ENCODE data around the gene LRSAM1.

Gene LRSAM1

GRCh38 chr9:127473932-127474331 is 22.6 kb downstream of the LRSAM1 start:
- TF ChIP-seq Cebpa-rat (IDR thresholded peaks at IDR 0.05), result no peak
- H3K4me1 ChIP-seq, result no peaks in the 10 kb centered on the region
- H3K9ac ChIP-seq, result no peak overlapping the region
- no peaks in the 10 kb centered on the region for H3K27me3 ChIP-seq
- no peaks in the 10 kb centered on the region for H3K9me3 ChIP-seq
- no peak overlapping the region for H3K4me3 ChIP-seq
- H4K20me1 ChIP-seq, result no peaks in the 10 kb centered on the region
- H3K27ac ChIP-seq, result no peak overlapping the region
- H3K36me3 ChIP-seq, result peaks cover 34% of the 10 kb centered on the region; the same call in 1 of the 2 replicates
- no peak overlapping the region for H3K4me2 ChIP-seq

- no peaks in the 10 kb centered on the region for H3K9me3 ChIP-seq
- no peak overlapping the region for H3K4me3 ChIP-seq
- no peaks in the 10 kb centered on the region for H3K27me3 ChIP-seq
- H3K27ac ChIP-seq, result no peak overlapping the region
- H4K20me1 ChIP-seq, result no peaks in the 10 kb centered on the region
- H3K4me2 ChIP-seq, result no peak overlapping the region
- peaks cover 41% of the 10 kb centered on the region for H3K36me3 ChIP-seq
- no peak overlapping the region for H3K9ac ChIP-seq
- no peak for TF ChIP-seq Cebpa-rat (IDR thresholded peaks at IDR 0.05)
- H3K4me1 ChIP-seq, result no peaks in the 10 kb centered on the region
These were observed 23.3 kb downstream of the LRSAM1 start for GRCh38 chr9:127474592-127474991.

GRCh38 chr9:127479507-127480081 is 28.3 kb downstream of the LRSAM1 start:
- Histone ChIP-seq H3K4me3 (no peak overlapping the region), H3K27me3 (no peaks in the 10 kb centered on the region), H3K4me1 (no peaks in the 10 kb centered on the region), H3K36me3 (peaks cover 56% of the 10 kb centered on the region), H3K9ac (no peak overlapping the region), H3K9me3 (no peaks in the 10 kb centered on the region), H3K4me2 (no peak overlapping the region), H3K27ac (no peak overlapping the region), H4K20me1 (no peaks in the 10 kb centered on the region)
- no peak for TF ChIP-seq Cebpa-rat (IDR thresholded peaks at IDR 0.05)

- peaks cover 64% of the 10 kb centered on the region for H3K36me3 ChIP-seq
- H3K4me1 ChIP-seq, result no peaks in the 10 kb centered on the region
These were observed 31.4 kb downstream of the LRSAM1 start for GRCh38 chr9:127482662-127483061.

GRCh38 chr9:127485995-127486394 is 34.7 kb downstream of the LRSAM1 start:
- Histone ChIP-seq H3K4me1 (no peaks in the 10 kb centered on the region), H3K4me3 (no peak overlapping the region), H3K9me3 (no peaks in the 10 kb centered on the region), H3K27me3 (no peaks in the 10 kb centered on the region), H3K27ac (no peak overlapping the region), H4K20me1 (no peaks in the 10 kb centered on the region), H3K9ac (no peak overlapping the region), H3K36me3 (peaks cover 55% of the 10 kb centered on the region), H3K4me2 (no peak overlapping the region)
- TF ChIP-seq Cebpa-rat (IDR thresholded peaks at IDR 0.05), result peak; percentile 27; the same call in 1 of the 2 replicates

More at GRCh38 chr9:127482662-127483061, 31.4 kb downstream of the LRSAM1 start:
- no peak for TF ChIP-seq Cebpa-rat (IDR thresholded peaks at IDR 0.05)
- H3K27me3 ChIP-seq, result no peaks in the 10 kb centered on the region
- H3K4me3 ChIP-seq, result no peak overlapping the region
- no peaks in the 10 kb centered on the region for H3K9me3 ChIP-seq
- H3K4me2 ChIP-seq, result no peak overlapping the region
- no peak overlapping the region for H3K9ac ChIP-seq
- H4K20me1 ChIP-seq, result no peaks in the 10 kb centered on the region
- H3K27ac ChIP-seq, result no peak overlapping the region

GRCh38 chr9:127488946-127489345 is 37.6 kb downstream of the LRSAM1 start:
- H3K36me3 ChIP-seq, result peaks cover 50% of the 10 kb centered on the region
- no peaks in the 10 kb centered on the region for H3K9me3 ChIP-seq
- no peak for TF ChIP-seq Cebpa-rat (IDR thresholded peaks at IDR 0.05)
- H3K4me1 ChIP-seq, result no peaks in the 10 kb centered on the region
- H4K20me1 ChIP-seq, result no peaks in the 10 kb centered on the region
- no peak overlapping the region for H3K9ac ChIP-seq
- no peak overlapping the region for H3K4me2 ChIP-seq
- no peak overlapping the region for H3K4me3 ChIP-seq
- H3K27ac ChIP-seq, result no peak overlapping the region
- no peaks in the 10 kb centered on the region for H3K27me3 ChIP-seq

GRCh38 chr9:127489471-127490115 is 38.3 kb downstream of the LRSAM1 start:
- no peak overlapping the region for H3K4me2 ChIP-seq
- peaks cover 2% of the 10 kb centered on the region for H3K4me1 ChIP-seq
- H4K20me1 ChIP-seq, result no peaks in the 10 kb centered on the region
- H3K9me3 ChIP-seq, result no peaks in the 10 kb centered on the region
- H3K4me3 ChIP-seq, result no peak overlapping the region
- no peak overlapping the region for H3K9ac ChIP-seq
- peaks cover 55% of the 10 kb centered on the region for H3K36me3 ChIP-seq
- no peak for TF ChIP-seq Cebpa-rat (IDR thresholded peaks at IDR 0.05)
- no peaks in the 10 kb centered on the region for H3K27me3 ChIP-seq
- H3K27ac ChIP-seq, result no peak overlapping the region

GRCh38 chr9:127490535-127491230 is 39.4 kb downstream of the LRSAM1 start:
- no peak overlapping the region for H3K4me2 ChIP-seq
- H3K9me3 ChIP-seq, result no peaks in the 10 kb centered on the region
- H3K4me1 ChIP-seq, result peaks cover 13% of the 10 kb centered on the region
- H3K27ac ChIP-seq, result 0 out of 2 replicates have a peak overlapping the region, but pooled peaks have one; percentile 4
- no peak overlapping the region for H3K9ac ChIP-seq
- no peak for TF ChIP-seq Cebpa-rat (IDR thresholded peaks at IDR 0.05)
- H3K36me3 ChIP-seq, result peaks cover 51% of the 10 kb centered on the region
- H4K20me1 ChIP-seq, result no peaks in the 10 kb centered on the region
- H3K27me3 ChIP-seq, result no peaks in the 10 kb centered on the region
- H3K4me3 ChIP-seq, result no peak overlapping the region

- Histone ChIP-seq H3K27ac (0 out of 2 replicates have a peak overlapping the region, but pooled peaks have one; percentile 4), H3K4me1 (peaks cover 21% of the 10 kb centered on the region), H3K4me2 (no peak overlapping the region), H4K20me1 (no peaks in the 10 kb centered on the region), H3K9me3 (no peaks in the 10 kb centered on the region), H3K4me3 (no peak overlapping the region), H3K36me3 (peaks cover 46% of the 10 kb centered on the region), H3K9ac (no peak overlapping the region), H3K27me3 (no peaks in the 10 kb centered on the region)
- TF ChIP-seq Cebpa-rat (IDR thresholded peaks at IDR 0.05), result no peak
These were observed 40.2 kb downstream of the LRSAM1 start for GRCh38 chr9:127491516-127491915.

GRCh38 chr9:127492616-127493015 is 41.3 kb downstream of the LRSAM1 start:
- H3K4me3 ChIP-seq, result no peak overlapping the region
- no peaks in the 10 kb centered on the region for H4K20me1 ChIP-seq
- TF ChIP-seq Cebpa-rat (IDR thresholded peaks at IDR 0.05), result no peak
- peaks cover 27% of the 10 kb centered on the region for H3K4me1 ChIP-seq
- no peaks in the 10 kb centered on the region for H3K9me3 ChIP-seq
- no peaks in the 10 kb centered on the region for H3K27me3 ChIP-seq
- peaks cover 49% of the 10 kb centered on the region; the same call in 1 of the 2 replicates for H3K36me3 ChIP-seq
- H3K4me2 ChIP-seq, result no peak overlapping the region
- H3K9ac ChIP-seq, result no peak overlapping the region
- H3K27ac ChIP-seq, result no peak overlapping the region
